ENCODE results near the gene CTNNA1.

DNA sequence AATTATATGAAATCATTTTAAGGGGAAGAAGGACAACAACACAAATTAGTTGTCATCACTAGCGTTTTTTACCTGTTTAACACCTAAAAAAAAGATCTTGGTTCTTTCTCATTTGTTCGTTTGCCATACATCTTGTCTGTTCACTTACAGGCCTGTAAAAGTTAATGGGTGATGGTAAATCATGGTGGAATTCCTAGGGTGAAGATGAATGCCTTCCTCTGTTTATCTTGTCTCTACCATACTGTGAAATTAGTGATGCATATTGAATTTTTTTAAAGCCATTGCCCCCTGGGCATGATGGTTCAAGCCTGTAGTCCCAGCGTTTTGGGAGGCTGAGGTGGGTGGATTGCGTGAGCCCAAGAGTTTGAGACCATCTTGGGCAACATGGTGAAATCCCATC is 75.3 kb downstream of the CTNNA1 start:
- TF ChIP-seq, protein P1, sequence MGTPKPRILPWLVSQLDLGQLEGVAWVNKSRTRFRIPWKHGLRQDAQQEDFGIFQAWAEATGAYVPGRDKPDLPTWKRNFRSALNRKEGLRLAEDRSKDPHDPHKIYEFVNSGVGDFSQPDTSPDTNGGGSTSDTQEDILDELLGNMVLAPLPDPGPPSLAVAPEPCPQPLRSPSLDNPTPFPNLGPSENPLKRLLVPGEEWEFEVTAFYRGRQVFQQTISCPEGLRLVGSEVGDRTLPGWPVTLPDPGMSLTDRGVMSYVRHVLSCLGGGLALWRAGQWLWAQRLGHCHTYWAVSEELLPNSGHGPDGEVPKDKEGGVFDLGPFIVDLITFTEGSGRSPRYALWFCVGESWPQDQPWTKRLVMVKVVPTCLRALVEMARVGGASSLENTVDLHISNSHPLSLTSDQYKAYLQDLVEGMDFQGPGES (IDR thresholded peaks at IDR 0.05; ENCODE audit: low read depth, low read length): no peak
- TF ChIP-seq, protein P2, sequence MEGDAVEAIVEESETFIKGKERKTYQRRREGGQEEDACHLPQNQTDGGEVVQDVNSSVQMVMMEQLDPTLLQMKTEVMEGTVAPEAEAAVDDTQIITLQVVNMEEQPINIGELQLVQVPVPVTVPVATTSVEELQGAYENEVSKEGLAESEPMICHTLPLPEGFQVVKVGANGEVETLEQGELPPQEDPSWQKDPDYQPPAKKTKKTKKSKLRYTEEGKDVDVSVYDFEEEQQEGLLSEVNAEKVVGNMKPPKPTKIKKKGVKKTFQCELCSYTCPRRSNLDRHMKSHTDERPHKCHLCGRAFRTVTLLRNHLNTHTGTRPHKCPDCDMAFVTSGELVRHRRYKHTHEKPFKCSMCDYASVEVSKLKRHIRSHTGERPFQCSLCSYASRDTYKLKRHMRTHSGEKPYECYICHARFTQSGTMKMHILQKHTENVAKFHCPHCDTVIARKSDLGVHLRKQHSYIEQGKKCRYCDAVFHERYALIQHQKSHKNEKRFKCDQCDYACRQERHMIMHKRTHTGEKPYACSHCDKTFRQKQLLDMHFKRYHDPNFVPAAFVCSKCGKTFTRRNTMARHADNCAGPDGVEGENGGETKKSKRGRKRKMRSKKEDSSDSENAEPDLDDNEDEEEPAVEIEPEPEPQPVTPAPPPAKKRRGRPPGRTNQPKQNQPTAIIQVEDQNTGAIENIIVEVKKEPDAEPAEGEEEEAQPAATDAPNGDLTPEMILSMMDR (IDR thresholded peaks at IDR 0.05): no peak

Measured in SK-N-SH (cell line).